Measurements from ENCODE around the gene CEP78.
A peak's percentile ranks its signal among the peaks of the same experiment; 100 is the strongest.
"Not testable (repeated sequence)": the region's sequence is repeated elsewhere in the genome, so short reads cannot be mapped to it uniquely, and the experiment has no call there.

Gene CEP78

DNA sequence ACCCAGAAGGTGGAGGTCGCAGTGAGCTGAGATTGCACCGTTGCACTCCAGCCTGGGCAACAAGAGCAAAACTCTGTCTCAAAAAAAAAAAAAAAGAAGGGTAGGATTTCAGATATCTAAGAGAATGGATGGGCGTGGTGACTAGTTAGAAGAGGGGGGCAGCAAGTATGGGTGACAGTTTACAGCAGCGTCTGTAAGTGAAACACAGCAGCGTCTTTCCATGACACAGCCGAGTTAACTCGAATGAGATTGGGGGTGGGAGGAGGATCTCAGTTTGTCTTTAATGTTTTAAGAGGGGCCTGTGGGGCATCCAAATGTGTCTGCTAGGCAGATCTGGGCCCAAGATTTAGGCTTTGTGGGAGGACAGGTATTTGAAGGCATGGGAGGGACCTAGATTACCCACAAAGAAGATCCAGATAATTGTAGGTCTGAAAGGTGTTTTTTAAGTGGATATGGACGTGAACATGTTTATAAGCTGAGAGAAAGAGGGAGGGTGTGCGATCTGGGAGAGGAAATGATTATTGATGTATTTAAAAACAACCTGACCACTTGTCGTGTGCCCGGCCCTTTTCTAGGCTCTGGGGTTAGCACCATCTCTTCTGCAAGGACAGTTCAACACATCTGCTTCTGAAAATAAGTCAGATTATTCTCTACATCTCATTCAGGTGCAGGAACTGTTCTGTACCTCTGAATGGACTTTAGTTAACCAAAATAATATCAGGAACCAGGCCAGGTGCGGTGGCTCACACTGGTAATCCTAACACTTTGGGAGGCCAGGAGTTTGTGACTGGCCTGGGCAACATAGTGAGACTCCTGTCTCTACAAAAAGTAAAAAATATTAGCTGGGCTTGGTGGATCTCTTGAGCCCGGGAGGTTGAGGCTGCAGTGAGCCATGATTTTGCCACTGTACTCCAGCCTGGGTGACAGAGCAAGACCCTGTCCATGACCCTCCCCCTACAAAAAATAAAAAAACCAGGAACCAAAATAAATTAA is 2.5 kb downstream of the CEP78 start:
- no peak for DNase-seq

DNA sequence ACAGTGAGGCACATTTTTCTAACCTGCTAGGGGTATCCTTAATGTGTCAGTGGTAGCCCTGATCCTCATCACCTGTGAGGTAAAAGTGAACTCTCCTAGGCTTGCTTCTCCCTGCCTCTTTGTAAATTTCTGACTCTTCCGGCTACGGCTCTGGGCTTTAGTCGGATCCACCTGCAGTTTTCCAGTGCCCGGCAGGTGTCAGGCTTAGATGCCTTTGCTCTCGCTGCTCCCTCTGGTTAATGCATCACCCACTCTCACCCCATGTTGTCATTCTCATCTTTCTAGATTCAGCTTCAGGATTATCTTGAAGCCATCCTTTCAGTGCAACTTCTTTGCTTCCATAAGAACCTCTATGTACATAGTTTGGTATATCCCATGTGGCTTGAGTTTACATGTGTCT is 3.6 kb downstream of the CEP78 start:
- DNase-seq: peak; percentile 7

DNA sequence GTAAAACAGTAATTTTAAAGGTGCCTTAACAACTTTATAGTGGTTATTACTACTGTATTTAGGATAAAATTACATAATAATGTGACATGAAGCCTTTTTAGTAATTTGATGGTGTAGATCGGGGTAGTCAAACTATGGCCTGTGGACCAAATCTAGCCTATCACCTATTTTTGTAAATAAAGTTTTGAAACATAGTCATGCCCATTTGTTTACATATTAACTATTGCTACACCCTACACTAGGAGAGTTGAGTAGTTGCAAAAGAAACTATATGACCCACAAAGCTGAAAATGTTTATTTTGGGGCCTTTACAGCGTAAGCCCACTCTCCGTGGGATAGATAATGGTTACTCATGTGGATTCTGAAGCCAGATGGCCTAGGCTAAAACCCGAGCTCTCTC is 6.2 kb downstream of the CEP78 start:
- no peak for DNase-seq

DNA sequence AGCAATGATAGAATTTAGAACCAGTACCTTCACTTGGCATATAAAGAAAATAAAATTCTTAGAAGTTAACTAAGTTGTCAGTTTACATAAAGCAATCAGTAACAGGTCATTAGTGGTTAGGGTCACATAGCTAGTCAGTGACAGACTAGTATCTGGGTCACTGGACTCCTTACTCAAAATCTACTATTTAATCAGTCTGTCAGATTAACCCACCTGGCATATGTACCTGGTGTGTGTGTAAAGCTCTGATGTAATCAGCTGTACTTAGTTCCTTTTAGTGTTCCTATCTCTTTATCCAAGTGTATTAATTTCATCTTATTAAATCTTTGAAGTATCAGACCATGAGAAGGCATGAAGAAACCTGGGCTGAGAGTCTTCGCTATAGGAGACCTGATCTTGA is 7.3 kb downstream of the CEP78 start:
- no peak for DNase-seq

DNA sequence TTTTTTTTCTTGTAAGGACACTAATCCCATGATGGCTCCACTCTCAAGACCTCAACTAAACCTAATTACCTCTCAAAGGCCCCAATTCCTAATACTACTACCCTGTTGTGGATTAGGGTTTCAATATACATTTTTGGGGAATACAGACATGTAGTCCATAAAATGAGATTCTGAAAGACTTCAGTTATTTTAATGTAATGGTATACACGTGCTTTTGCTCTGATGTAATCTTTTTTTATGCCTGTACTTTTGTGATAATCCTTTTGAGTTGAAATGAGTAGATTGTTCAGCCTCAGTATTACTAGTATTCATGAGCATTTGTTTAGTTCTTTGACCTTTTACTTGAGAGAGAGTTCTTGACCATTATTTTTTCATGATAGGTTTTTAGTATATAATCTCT is 9.5 kb downstream of the CEP78 start:
- no peak for DNase-seq

DNA sequence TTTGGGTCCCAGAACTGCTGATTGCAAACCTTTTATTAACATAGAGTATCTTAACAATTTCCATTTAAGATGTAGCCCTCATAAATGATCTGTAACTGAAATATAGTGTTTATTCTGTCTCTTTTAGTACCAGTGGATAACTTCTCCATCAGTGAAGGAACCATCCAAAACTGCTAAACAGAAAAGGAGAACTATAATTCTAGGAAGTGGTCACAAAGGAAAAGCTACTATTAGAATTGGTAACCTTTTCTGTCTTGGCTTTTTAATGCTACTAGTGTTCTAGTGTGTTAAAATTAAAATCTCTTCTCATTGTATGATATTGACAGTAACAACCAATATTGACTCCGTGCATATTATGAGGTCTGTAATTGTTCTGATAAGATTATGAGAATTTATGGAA is 12.8 kb downstream of the CEP78 start:
- no peak for DNase-seq

DNA sequence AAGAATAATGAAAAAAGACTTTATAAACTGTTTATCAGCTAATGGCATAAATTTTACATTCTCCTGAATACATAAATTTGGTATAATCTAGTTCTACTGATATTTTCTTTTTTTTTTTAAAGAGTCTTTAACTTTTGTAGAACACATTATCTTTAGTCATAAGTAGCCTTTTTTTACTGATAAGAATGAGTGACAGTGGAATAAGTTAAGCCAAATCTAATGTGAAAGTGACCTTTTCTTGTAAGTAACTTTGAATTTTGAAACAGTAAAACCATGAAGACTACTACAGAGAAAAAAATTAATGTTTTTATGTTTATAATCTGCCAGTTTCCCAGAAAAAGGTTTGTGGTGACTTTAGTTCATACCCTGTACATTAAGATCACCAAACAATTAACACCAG is 13.7 kb downstream of the CEP78 start:
- no peak for DNase-seq

DNA sequence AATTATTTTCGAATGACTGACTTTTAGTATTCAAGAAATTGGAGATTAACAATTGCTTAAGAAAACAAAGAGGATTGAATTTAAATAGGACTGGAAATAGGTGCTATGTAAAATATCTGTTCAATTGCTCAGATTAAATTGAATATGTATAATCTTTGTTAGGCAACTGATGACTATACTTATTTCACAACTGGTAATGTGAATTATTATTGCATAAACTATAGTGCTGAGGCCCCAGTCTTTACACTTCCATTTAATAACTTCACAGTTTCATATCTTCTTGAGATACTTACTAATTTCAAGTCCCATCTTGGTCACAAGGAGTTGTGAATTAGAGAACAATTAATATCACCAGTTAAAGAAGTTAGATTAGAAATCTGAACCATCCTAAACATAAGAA is 16.7 kb downstream of the CEP78 start:
- no peak for DNase-seq

DNA sequence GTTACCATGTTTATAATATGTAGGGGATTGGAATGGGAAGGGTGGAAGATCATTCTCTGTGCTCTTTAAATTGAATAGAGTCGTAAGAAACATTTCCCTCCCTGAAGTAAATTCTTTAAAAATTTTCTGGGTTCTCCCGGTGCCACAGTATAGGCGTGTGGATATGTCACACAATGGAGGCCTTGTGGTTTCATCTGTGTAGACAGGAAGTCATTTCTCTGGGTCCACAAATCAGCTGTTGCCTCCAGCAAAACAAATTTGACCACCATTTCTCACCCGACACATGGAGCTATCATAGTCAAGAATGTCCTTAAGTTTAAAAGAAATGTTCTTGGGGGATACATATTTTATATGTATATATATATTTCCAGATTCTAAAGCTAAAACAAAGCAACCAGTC is 17.4 kb downstream of the CEP78 start:
- DNase-seq: no peak

DNA sequence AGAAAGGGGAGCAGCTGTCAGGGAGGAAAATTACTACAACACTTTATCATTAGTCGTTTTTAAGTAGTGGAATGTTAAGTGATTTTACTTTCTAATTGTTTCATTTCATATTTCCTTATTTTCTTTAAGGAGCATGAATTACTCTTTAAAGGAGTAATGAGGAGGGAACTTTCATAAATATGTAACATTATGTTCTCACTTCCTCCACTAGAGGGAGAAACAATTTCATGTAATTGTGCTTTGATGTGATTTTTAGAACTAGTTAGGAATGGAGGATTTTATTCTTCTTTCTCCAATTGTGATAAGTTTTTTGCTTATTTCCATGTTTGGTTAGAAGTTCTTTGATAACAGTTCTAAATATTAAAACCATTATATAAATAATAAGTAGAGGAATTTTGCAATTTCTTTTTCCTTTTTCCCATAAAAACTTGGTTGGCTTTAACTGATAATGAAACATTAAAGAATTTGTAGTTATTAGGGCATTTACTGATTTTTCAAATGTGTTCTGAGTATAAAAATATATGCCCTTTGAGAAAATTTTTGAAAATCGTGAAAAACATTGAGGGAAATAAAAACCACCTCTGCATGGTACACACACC is 25.6 kb downstream of the CEP78 start:
- peak; percentile 11 for DNase-seq

DNA sequence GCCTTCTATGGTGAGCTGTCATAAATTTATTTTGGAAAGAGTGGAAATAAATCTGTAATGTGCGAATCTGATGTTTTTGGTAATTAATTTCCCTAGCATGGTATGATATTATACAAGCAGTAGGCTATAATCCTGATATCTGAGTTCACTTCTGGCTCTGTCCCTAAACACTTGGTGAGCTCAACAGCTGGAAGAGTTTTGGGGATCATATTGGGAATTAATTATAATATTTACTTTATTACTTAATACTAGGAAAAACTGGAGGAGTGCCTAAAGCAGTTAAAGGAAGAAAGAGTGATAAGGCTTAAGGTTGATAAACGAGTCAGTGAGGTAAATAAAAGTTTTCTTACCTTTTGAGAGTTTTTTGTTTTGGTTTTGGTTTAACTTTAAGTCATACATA is 26.8 kb downstream of the CEP78 start:
- DNase-seq: no peak

DNA sequence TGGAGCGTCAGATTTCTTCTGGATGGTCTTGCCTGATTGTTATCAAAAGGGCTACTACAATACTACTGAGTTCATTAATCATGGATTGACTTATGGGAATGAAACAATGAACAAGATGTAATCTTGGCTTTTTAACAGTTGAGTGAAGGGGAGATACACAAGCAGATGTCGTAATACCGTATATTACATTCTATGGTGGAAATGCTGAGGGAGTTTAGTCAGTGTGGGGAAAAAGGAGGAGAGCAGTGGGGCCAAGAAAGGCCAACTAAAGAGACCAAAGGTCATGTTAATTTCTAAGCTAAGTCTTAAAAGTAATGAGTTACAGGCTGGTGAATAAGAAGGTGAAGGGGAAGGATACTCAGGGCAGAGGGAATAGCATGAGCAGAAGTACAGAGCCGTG is 32.0 kb downstream of the CEP78 start:
- DNase-seq: no peak

DNA sequence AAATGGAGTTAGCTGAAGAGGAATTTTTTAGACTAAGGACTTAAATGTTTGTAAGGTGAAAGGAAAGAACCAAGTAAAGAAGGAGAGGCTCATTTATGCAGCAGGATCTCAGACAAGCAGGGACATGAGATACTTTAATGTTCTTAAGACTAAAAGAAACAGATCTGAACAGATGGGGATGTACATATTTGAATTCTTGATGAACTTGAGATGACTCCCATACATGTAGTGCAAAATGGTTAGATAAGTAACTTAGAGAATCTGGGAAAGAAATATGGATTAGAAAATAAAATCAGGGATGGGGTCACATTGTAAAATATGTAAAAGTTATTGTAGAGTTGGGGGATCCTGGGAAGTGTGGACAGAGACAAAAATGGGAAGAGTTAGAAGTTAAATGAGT is 33.9 kb downstream of the CEP78 start:
- no peak for DNase-seq

DNA sequence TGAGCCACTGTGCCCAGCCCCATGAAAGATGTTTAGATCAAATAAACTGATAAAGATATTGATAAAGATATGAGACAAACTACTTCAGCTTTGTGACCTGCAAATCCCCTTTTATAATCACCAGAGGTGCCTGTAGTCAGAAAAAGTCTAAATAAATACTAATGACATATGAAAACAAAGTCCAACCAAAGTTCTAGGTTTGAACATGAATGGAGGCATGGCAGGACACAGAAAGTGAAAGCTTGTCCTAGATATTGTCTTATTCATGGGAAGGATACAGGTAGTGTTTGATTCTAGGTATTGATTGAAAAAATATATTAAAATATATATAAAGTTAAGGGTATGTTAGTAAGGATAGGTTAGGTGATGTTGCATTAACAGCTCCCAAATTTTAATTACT is 36.4 kb downstream of the CEP78 start:
- DNase-seq: no peak

DNA sequence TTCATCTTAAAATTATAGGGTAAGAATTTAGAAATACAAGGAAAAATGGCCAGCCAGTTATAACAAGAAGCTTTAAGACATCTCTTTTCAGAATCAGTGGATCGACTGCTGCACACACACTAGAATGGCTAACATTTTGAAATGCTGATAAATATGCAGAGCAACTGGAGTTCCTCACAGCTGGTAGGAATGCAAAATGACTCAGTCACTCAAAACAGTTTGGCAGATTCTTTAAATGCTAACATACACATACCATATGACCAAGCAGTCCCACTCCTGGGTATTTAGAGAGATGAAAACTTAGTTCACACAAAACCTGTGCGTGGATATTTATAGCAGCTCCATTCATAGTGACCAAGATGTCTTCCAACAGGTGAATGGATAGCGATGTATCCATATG is 37.9 kb downstream of the CEP78 start:
- DNase-seq: no peak

DNA sequence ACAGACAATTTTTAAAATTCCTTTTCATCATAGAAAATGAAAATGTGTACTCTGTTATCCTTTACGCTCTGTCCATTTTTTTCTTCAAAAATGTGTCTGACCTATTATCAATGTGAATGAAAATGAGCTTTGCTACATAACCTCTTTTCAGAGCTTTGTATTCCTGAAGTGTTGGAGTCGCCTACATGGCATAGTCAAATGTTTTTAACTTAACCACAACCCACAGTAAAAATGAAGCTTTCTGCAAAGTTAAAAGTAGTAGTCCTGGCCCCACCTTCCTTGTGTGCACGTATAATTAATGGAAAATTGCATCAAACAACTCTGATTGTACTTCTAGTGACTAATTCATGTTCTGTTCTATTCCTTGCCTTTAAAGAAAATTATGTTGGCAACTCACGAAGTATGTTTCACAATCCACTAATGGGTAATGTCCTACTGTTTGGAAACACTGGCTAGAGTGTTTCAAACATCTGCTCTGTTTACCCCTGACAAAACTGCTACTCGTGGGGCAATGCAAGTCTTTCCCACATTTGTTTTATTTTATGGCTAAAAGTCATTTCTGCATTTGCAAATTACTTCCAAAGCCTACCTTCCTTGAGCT is 42.4 kb downstream of the CEP78 start:
- DNase-seq: no peak

DNA sequence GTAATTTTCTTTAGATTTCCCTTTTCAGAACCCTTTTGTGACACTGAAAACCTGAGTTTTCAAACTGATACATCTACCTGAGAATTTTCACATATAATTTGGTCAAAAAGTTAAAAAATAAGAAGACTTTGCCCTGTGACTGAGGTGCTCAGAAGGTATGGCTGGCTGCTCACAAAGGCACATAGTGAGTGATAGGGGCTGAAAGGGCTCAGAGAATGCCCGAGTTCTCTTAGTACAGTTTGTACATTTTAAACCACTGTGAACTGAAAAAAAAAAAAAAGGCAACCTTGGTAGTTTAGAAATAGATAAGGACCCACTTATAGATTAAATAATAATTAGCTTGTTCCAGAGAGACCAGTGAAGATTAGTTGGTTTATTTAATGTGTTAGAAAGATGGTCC is 42.9 kb downstream of the CEP78 start:
- DNase-seq: no peak

DNA sequence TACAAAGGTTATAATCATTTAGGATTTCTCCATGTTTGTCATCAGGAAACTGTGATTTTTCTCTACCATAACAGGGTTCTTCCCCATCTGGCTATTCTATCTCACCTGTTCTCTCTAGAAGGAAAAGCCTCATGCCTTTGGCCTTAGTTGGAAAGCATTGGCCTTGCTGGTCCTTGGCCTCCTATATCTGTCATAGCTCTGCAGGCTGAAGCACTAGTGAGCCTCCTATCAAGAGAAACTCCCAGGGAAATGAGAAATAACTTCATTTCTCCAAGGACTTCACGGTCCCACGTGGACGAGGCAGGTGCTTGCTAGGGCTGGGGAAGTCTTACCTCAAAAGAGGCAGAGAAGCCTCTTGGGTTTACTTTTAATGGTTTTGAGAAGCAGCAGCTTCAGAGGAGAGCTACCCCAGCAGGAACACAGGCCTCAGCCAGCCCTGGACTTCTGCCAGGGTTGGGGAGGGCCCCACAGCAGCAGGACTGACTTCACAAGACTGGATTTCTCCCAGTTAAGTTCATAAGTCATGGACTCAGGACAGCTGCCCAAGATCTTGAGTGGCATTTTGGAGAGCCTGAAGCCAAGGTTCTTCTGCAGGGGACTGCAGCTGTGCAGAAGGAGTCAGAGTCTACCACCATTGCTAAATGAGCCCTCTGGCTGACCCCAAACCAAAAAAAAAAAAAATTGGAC is 45.2 kb downstream of the CEP78 start:
- DNase-seq: no peak

DNA sequence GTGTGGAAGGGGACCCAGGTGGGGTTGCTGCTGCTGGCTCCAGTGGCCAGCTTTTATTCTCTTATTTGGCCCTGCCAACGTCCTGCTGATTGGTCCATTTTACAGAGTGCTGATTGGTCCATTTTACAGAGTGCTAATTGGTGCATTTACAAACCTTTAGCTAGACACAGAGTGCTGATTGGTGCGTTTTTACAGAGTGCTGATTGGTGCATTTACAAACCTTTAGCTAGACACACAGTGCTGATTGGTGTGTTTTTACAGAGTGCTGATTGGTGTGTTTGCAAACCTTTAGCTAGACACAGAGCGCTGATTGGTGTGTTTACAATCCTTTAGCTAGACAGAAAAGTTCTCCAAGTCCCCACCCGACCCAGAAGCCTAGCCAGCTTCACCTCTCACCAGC is 48.3 kb downstream of the CEP78 start:
- DNase-seq: not testable (repeated sequence)

DNA sequence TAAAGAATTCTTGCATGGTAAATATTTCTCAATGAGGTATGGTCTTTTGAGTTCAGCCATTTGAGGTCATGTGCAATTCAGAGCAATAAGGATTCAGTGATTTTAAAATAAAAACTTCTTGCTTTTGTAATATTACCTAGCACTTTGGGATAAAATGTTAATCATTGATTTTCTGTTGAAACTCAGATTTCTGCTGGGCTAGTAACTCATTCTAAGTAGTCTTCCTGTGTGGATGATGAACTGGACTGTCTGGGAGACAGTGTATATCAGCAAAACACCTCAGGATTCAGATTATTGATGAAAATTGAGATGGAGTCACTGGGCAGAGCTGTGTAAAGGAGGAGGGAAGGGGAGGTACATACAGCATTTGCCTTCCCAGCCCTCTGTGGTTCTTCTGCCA is 50.2 kb downstream of the CEP78 start:
- no peak for DNase-seq

DNA sequence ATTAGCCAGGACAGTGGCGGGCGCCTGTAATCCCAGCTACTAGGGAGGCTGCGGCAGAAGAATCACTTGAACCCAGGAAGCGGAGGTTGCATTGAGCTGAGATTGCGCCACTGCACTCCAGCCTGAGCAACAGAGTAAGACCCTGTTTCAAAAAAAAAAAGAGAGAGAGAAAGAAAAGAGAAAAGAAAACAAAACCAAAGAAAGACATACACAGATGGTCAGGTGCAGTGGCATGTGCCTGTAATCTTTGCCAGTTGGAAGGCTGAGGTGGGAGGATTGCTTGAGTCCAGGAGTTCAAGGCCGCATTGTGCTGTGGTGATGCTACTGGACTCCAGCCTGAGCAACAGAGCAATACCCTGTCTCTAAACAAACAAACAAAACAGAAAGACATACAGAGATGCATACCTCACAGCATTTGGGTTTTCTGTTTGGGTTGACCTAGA is 51.1 kb downstream of the CEP78 start:
- no peak for DNase-seq

DNA sequence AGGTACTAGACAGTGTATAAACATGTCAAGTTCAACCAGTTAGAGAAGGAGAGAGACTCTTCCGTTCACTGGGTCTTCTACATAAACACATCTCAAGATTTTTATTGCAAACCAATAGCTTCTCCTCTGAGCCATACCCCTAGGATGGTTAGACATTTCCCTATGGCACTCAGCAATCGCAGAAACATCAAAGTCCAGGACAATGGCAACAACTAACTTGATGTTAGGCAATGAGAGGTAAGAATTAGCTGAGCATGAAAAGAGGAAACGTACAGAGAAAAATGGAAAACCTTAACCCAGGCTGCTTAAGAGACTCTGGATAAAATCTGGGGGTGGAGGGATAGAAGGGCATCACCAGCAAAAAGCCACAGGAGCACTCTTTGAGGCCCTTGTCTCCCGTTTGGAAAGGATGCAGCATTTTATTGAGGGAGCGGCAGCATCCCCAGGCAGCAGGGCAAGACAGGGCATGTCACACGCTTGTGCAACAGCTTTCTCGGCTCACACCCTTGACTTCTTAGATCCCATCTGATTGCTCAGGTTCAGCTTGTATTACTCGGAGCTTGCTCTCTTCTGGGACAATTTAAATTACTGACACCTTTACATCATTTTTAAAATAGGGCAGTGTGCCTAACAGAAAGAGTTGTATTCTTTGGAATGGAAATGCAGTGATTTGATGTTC is 52.5 kb downstream of the CEP78 start:
- peak; percentile 70 for DNase-seq

DNA sequence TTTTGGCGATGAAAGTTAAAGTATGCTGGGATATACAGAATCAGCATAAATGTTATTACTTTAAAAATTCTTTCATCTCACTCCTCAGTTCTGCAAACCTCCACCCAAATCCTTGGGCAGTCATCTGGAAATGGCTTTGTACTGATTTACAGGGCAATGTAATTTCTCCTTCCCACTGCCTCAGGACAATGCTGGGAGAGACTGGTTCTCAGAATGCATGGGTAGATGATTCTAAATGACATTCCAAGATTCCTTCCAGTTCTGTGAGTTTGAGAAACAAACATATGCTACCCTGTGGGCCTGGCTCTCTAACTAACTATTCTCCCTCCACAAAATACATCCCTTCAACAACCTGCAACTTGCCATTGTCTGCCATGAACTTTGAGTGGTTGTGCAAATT is 53.6 kb downstream of the CEP78 start:
- DNase-seq: no peak
